ENCODE measurements around the gene SNPH.
"Not testable (repeated sequence)": the region's sequence is repeated elsewhere in the genome, so short reads cannot be mapped to it uniquely, and the experiment has no call there.

The SNPH gene

DNA sequence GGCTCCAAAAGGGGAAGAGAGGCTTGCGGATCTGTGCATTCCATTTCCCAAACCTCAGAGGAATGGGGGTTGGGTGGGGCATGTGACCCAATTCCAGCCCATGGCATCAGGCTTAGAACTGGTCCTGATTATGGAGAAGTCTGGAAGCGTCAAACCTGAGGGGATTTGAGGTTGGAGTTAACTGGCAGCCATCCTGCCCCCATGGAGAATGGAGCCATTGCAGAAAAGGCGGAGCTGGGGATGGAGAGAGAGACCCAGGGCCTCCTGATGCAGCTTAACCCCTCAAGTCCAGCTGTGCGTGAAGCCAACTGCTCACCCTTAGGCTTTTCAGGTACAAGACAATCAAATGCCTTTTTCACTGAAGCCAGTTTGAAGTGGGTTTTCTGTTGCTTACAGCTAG lies 72.7 kb downstream of the SNPH start:
- TF ChIP-seq CTCF (IDR thresholded peaks at IDR 0.05; ENCODE audit: control extremely low read depth, extremely low read depth, low read depth, missing control alignments), result no peak
- CTCF ChIA-PET, result no interaction called here
- POLR2A ChIA-PET, result no interaction called here
- DNase-seq (ENCODE audit: extremely low spot score), result no peak

- ChIA-PET CTCF (interaction anchor here (0.8 to 1.0 kb wide), 2 partner anchors 13 to 50 kb away, joined by 3 to 4 read pairs; partner anchors contain the start of gene SDCBP2), POLR2A (no interaction called here)
- DNase-seq (ENCODE audit: extremely low spot score), result no peak
- TF ChIP-seq CTCF (IDR thresholded peaks at IDR 0.05; ENCODE audit: control extremely low read depth, extremely low read depth, low read depth, missing control alignments), result no peak
Measured at GRCh38 chr20:1341561-1342265, 75.6 kb downstream of the SNPH start.

- CTCF ChIA-PET, result interaction anchor here (1.4 to 3.5 kb wide), 2 partner anchors 10 to 18 kb away, joined by 4 to 13 read pairs; no protein-coding TSS in a partner anchor
- DNase-seq (ENCODE audit: extremely low spot score); POLR2A ChIA-PET: not testable (repeated sequence)
Measured at GRCh38 chr20:1343446-1344124, 77.5 kb downstream of the SNPH start.

DNA sequence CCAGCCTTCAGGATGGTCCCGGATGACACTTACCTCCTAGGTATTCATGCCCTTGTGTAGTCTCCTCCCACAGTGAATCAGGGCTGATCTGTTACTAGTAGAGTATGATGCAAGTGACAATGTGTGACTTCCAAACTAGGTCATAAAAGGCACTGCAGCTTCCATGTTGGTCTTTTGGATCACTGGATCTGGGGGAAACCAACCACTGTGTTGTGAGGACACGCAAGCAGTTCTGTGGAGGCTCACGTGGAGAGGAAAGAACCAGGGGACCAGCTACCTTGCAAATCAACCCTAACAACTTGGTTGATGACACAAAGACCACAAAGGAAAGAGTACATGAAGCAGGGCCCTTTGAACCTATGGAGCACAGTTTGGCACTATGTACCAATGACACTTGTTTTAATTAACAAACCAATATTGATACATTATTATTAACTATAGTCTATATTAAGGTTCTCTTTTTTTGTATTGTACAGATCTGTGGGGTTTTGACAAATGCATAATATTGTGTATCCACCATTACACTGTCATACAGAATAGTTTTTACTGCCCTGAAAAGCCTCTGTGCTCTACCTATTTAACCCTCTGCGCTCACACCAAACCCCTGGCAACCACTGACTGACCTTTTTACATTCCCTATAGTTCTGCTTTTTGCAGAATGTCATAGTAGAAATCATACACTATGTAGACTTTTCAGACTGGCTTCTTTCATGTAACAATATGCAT lies 79.1 kb downstream of the SNPH start:
- no peak for TF ChIP-seq CTCF (IDR thresholded peaks at IDR 0.05; ENCODE audit: control extremely low read depth, extremely low read depth, low read depth, missing control alignments)
- no peak for DNase-seq (ENCODE audit: extremely low spot score)
- CTCF ChIA-PET, result interaction anchor here (0.7 to 3.5 kb wide), 4 partner anchors 9 to 159 kb away, joined by 3 to 13 read pairs (median 4); no protein-coding TSS in a partner anchor
- POLR2A ChIA-PET, result no interaction called here

DNA sequence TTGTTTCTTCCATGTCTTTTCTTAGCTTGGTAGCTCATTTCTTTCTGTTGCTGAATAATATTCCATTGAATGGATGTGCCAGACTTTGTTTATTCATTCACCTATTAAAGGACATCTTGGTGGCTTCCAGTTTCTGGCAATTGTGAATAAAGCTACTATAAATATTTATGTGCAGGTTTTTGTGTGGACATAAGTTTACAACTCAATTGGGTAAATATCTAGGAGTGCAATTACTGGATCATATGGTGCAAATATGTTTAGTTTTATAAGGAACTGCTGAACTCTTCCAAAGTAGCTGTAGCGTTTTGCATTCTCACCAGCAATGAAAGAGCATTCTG lies 79.6 kb downstream of the SNPH start:
- ChIA-PET CTCF (interaction anchor here (0.7 to 3.5 kb wide), 3 partner anchors 10 to 158 kb away, joined by 3 to 13 read pairs (median 3); no protein-coding TSS in a partner anchor), POLR2A (no interaction called here)
- no peak for DNase-seq (ENCODE audit: extremely low spot score)
- TF ChIP-seq CTCF (IDR thresholded peaks at IDR 0.05; ENCODE audit: control extremely low read depth, extremely low read depth, low read depth, missing control alignments), result no peak

DNA sequence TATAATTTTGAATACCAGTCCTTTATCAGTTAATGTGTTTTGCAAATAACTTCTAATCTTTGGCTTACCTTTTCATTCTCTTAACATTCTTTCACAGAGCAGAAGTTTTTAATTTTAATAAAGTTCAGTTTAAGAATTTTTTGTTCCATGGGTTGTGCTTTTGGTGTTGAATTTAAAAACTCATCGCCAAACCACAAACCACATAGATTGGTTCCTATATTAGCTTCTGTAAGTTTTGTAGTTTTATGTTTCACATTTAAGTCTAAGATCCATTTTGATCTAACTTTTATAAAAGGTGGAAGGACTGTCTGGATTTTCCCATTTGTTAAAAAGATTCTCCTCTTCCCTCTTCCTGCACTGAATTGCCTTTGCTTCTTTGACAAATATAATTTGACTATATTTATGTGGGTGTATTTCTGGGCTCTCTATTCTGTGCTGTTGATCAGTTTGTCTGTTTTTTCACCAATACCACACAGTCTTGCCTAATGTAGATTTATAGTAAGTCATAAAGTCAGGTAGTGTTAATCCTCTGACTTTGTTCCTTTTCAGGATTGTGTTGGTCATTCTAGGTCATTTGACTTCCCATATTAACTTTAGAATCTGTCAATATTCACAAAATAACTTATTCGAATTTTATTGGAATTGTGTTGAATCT lies 80.3 kb downstream of the SNPH start:
- no peak for TF ChIP-seq CTCF (IDR thresholded peaks at IDR 0.05; ENCODE audit: control extremely low read depth, extremely low read depth, low read depth, missing control alignments)
- CTCF ChIA-PET, result interaction anchor here (3.5 kb wide), 1 partner anchor 13 kb away, joined by 13 read pairs; no protein-coding TSS in a partner anchor
- POLR2A ChIA-PET, result no interaction called here
- DNase-seq (ENCODE audit: extremely low spot score), result no peak

Measured in GM10248 (cell line).